Uterus (tissue), 4 donors: ENCODE measurements around the gene FBXO3. TPM values are rescaled to one million over a fixed set of nuclear protein-coding genes. Genes with fewer than 3 reads are reported as not detected.

ENCODE experiments used
- DNase-seq, 2 donors: peaks; one replicate each; pipeline ENCODE4 v3.0.0-alpha.2; 2019 to 2020
- H3K27ac ChIP-seq, 2 donors: fragments of 200-600 bp; sonication (generic); 1 replicate in 1 of 2; 2 replicates in 1 of 2; pipeline ENCODE4 v1.5.1; 2016 to 2018
- H3K27me3 ChIP-seq, 2 donors: fragments of 200-600 bp; sonication (generic); one replicate each; pipeline ENCODE4 v1.5.1; 2018 to 2019; ENCODE audit warnings: control low read depth in 1 of 2
- H3K36me3 ChIP-seq, 2 donors: fragments of 200-600 bp; sonication (generic); one replicate each; pipeline ENCODE4 v1.5.1; 2019; ENCODE audit warnings: control low read depth in 1 of 2
- H3K4me1 ChIP-seq, 2 donors: fragments of 200-600 bp; sonication (generic); one replicate each; pipeline ENCODE4 v1.5.1; 2018 to 2019; ENCODE audit warnings: control low read depth in 1 of 2
- H3K4me3 ChIP-seq, 2 donors: fragments of 200-600 bp; sonication (generic); 1 replicate in 1 of 2; 2 replicates in 1 of 2; pipeline ENCODE4 v1.5.1; 2018 to 2019; ENCODE audit warnings: mild to moderate bottlenecking in 1 of 2
- H3K9me3 ChIP-seq, 2 donors: fragments of 200-600 bp; sonication (generic); one replicate each; pipeline ENCODE4 v1.5.1; 2019; ENCODE audit warnings: control low read depth in 1 of 2
- POLR2A ChIP-seq, 2 donors: fragments of 450-650 bp; IDR thresholded peaks; one replicate each; pipeline ENCODE4 v1.6.1; 2016; ENCODE audit warnings: antibody characterized with exemption in 2 of 2, mild to moderate bottlenecking in 1 of 2, moderate library complexity in 1 of 2
- intact Hi-C: fragments of 100-400 bp; cut with DNase I; formaldehyde crosslinking; loops from one replicate; pipeline ENCODE4 v1.15.1; 2023; ENCODE audit warnings: low total_unique reads
- total RNA-seq, 4 donors: library from RNA; depleted of rRNA in 3 of 4; stranded (reverse); fragments of >200 nt in 3 of 4; gene quantifications; one replicate each; pipeline versions ENCODE4 v1.1.0 to v1.2.4, GENCODE V29; 2014 to 2023
- TF ChIP-seq, protein P1 (sequence below), 4 experiments: fragments of 200-600 bp in 2 of 4; fragments of 450-650 bp in 2 of 4; sonication (generic) in 2 of 4; IDR thresholded peaks; one replicate each; pipeline ENCODE4 v1.5.1; 2016 to 2019; ENCODE audit warnings: antibody characterized with exemption in 4 of 4, mild to moderate bottlenecking in 2 of 4, moderate library complexity in 1 of 4
- donor health status: DM: yes; HTN: yes; CAD: no.

FBXO3 gene
- total RNA-seq, 4 donors from 2014 or later: 12.0 to 92.7 (median 47.8) TPM

DNA sequence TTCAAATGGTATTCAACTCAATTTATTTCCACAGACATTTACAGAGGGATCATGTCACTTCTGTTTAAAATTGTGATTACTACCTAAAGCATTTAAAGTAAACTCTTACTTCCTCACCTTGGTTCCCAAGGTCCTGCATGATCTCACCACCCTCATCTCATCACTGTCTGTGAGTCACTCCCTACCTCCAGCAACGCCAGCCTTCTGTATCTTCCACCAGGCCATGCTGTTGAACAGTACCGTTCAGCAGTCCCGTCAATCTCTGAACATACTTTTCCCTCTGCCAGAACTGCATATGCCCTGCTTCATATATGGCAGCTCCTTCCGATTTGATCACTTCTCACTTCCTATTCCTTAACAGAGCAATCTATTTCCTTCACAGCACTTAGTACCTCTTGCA lies 2.0 kb downstream of the FBXO3 start:
- Histone ChIP-seq H3K4me1 (no peaks in the 10 kb centered on the region), H3K4me3 (no peak overlapping the region), H3K9me3 (no peaks in the 10 kb centered on the region), H3K27ac (no peak overlapping the region), H3K27me3 (no peaks in the 10 kb centered on the region), H3K36me3 (no peaks in the 10 kb centered on the region)
- TF ChIP-seq, protein P1, sequence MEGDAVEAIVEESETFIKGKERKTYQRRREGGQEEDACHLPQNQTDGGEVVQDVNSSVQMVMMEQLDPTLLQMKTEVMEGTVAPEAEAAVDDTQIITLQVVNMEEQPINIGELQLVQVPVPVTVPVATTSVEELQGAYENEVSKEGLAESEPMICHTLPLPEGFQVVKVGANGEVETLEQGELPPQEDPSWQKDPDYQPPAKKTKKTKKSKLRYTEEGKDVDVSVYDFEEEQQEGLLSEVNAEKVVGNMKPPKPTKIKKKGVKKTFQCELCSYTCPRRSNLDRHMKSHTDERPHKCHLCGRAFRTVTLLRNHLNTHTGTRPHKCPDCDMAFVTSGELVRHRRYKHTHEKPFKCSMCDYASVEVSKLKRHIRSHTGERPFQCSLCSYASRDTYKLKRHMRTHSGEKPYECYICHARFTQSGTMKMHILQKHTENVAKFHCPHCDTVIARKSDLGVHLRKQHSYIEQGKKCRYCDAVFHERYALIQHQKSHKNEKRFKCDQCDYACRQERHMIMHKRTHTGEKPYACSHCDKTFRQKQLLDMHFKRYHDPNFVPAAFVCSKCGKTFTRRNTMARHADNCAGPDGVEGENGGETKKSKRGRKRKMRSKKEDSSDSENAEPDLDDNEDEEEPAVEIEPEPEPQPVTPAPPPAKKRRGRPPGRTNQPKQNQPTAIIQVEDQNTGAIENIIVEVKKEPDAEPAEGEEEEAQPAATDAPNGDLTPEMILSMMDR (IDR thresholded peaks at IDR 0.05): no peak
- TF ChIP-seq POLR2A (IDR thresholded peaks at IDR 0.05): no peak
- intact Hi-C loops: no loop called here
- DNase-seq: no peak

DNA sequence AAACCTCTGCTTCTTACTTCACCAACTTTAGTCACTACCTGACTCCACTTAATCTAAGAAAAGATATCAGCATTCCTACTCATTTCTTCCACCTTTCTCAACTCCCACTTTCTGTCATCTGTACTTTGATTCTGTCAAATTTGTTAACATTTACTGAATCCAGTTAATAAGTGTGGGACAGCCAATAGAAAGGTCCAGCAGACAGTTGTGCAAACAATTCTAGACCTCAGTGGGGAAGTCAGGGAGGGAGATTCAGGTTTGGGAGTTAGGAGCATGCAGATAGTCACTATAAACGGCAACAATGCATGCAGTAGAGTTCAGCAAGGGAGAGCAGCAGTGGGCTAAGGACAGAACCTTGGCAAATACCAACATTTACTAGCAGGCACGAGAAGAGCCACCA lies 4.1 kb downstream of the FBXO3 start:
- intact Hi-C loops: no loop called here
- TF ChIP-seq POLR2A (IDR thresholded peaks at IDR 0.05): no peak
- TF ChIP-seq, protein P1 (IDR thresholded peaks at IDR 0.05): no peak
- no peaks in the 10 kb centered on the region for H3K4me1 ChIP-seq
- DNase-seq: no peak
- H3K36me3 ChIP-seq: no peaks in the 10 kb centered on the region
- H3K27me3 ChIP-seq: no peaks in the 10 kb centered on the region
- no peak overlapping the region for H3K4me3 ChIP-seq
- H3K27ac ChIP-seq: no peak overlapping the region
- H3K9me3 ChIP-seq: no peaks in the 10 kb centered on the region

DNA sequence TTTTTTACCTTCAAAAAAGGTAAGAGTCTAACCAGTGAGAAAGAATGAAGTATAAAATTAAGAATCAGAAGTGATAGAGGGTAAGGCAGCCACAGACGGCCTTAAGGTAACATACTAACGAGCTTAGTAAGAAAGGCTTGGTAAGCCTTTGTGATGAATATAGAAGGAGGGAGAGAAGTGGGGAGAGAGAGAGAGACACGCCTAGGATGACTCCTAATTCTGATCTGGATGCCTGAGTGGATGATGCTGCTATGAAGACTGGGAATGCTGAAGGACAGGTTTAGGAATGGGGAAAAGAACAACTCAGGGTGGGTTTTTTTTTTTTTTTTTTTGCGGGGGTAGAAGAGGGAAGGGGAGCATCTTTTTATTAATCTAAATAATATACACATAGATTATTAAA lies 4.8 kb downstream of the FBXO3 start:
- no peak for DNase-seq
- no peak overlapping the region for H3K27ac ChIP-seq
- intact Hi-C loops: no loop called here
- TF ChIP-seq, protein P1 (IDR thresholded peaks at IDR 0.05): no peak
- no peak for TF ChIP-seq POLR2A (IDR thresholded peaks at IDR 0.05)
- no peaks in the 10 kb centered on the region for H3K4me1 ChIP-seq
- no peaks in the 10 kb centered on the region for H3K27me3 ChIP-seq
- no peaks in the 10 kb centered on the region for H3K36me3 ChIP-seq
- H3K9me3 ChIP-seq: no peaks in the 10 kb centered on the region
- H3K4me3 ChIP-seq: no peak overlapping the region

DNA sequence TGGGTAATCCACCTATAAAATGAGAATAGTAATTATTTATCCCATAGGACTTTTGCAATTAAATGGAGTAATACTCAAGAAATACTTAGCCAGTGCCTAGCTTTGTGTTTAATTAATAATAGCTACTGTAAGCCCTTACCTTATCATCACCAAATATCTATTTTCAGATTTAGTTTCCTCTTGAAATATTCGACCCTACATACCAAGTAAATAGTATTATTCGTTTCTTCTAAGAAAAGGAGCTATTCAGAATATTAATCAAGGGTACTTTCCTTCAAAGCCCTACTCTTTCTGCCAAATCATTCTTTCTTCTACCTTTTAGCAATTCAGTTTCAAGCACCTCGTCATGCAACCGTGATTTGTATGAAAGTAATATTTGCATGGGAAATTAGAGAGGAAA lies 6.7 kb downstream of the FBXO3 start:
- DNase-seq: no peak
- H3K27ac ChIP-seq: no peak overlapping the region
- H3K4me1 ChIP-seq: no peaks in the 10 kb centered on the region
- no peaks in the 10 kb centered on the region for H3K27me3 ChIP-seq
- peaks cover 0 to 2% of the 10 kb centered on the region in 2 donors for H3K36me3 ChIP-seq
- no peak overlapping the region for H3K4me3 ChIP-seq
- TF ChIP-seq, protein P1 (IDR thresholded peaks at IDR 0.05): no peak
- no peak for TF ChIP-seq POLR2A (IDR thresholded peaks at IDR 0.05)
- intact Hi-C loops: no loop called here
- peaks cover 0 to 4% of the 10 kb centered on the region in 2 donors for H3K9me3 ChIP-seq

DNA sequence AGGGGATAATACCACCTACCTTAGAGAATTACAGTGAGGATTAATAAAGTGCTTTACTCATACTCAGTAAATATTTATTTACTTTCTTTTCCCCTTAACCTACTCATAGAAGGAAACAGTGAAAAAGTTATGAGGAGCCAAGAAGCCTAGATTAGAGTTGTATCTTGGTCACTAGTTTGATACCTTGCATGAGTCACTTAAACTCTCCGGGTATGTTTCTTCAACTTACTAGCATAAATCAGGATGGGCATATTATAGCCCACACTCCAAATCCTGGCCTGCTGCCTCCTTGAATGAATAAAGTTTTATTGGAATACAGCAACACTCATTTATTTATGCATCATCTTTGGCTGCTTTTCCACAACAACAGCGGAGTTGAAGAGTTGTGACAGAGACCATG lies 8.2 kb downstream of the FBXO3 start:
- H3K36me3 ChIP-seq: peaks cover 0 to 2% of the 10 kb centered on the region in 2 donors
- intact Hi-C loops: no loop called here
- TF ChIP-seq, protein P1 (IDR thresholded peaks at IDR 0.05): no peak
- no peak for TF ChIP-seq POLR2A (IDR thresholded peaks at IDR 0.05)
- H3K4me3 ChIP-seq: no peak overlapping the region
- no peaks in the 10 kb centered on the region for H3K4me1 ChIP-seq
- no peaks in the 10 kb centered on the region for H3K27me3 ChIP-seq
- H3K9me3 ChIP-seq: peaks cover 0 to 4% of the 10 kb centered on the region in 2 donors
- DNase-seq: no peak
- H3K27ac ChIP-seq: no peak overlapping the region
